Activated naive CD4-positive, alpha-beta T cell treated with anti-CD3 and anti-CD28 coated beads for 36 hours (primary cell): ENCODE data around the gene CYP2W1. TPM values are rescaled to one million over a fixed set of nuclear protein-coding genes. Genes with fewer than 3 reads are reported as not detected.
A peak's percentile ranks its signal among the peaks of the same experiment; 100 is the strongest.

Experiments used
- CTCF ChIA-PET: fragments of 350-600 bp; sonication (Branson Sonifier 250); formaldehyde crosslinking; loops from one replicate; lab custom pipeline; 2021; ENCODE audit warnings: antibody characterized with exemption; lab: Charles Lee
- DNase-seq: peaks from one replicate; pipeline ENCODE4 v3.0.0-alpha.2; 2020
- H3K27ac Mint-ChIP-seq: one replicate; pipeline ENCODE4 v1.8.0; 2021; ENCODE audit warnings: mild to moderate bottlenecking, mixed read lengths
- H3K27me3 Mint-ChIP-seq: one replicate; pipeline ENCODE4 v1.8.0; 2021; ENCODE audit warnings: low read depth, mixed read lengths
- H3K36me3 Mint-ChIP-seq: one replicate; pipeline ENCODE4 v1.8.0; 2021; ENCODE audit warnings: low read depth, mixed read lengths
- H3K4me1 Mint-ChIP-seq: one replicate; pipeline ENCODE4 v1.8.0; 2021; ENCODE audit warnings: low read depth, mixed read lengths
- H3K4me3 Mint-ChIP-seq: one replicate; pipeline ENCODE4 v1.8.0; 2021; ENCODE audit warnings: mild to moderate bottlenecking, moderate library complexity, mixed read lengths
- H3K9me3 Mint-ChIP-seq: one replicate; pipeline ENCODE4 v1.8.0; 2021; ENCODE audit warnings: mixed read lengths
- intact Hi-C: fragments of 100-400 bp; cut with micrococcal nuclease; formaldehyde crosslinking; loops from one replicate; pipeline ENCODE4 v1.15.1; 2023
- total RNA-seq, 2 experiments: library from RNA; stranded (reverse); gene quantifications; one replicate each; pipeline ENCODE4 v1.2.3, GENCODE V29; 2021

Gene CYP2W1
- total RNA-seq, 2 experiments from 2014 or later = not detected

- peak; percentile 25 for DNase-seq
- CTCF ChIA-PET = no interaction called here
- intact Hi-C loops = no loop called here
- Mint-ChIP-seq H3K4me1 (peaks cover 22% of the 10 kb centered on the region), H3K27me3 (peaks cover 2% of the 10 kb centered on the region), H3K27ac (no peak overlapping the region), H3K9me3 (peaks cover 1% of the 10 kb centered on the region), H3K36me3 (peaks cover 3% of the 10 kb centered on the region), H3K4me3 (no peak overlapping the region)
Observed at GRCh38 chr7:963236-964078, 19.5 kb upstream of the CYP2W1 start.

GRCh38 chr7:964401-965231, 18.4 kb upstream of the CYP2W1 start:
- H3K4me3 Mint-ChIP-seq = no peak overlapping the region
- CTCF ChIA-PET = interaction anchor here (0.7 kb wide), 1 partner anchor 52 kb away, joined by 3 read pairs; no protein-coding TSS in a partner anchor

GRCh38 chr7:966291-967069, 16.5 kb upstream of the CYP2W1 start:
- intact Hi-C loops = no loop called here
- peaks cover 2% of the 10 kb centered on the region for H3K27me3 Mint-ChIP-seq
- CTCF ChIA-PET = interaction anchor here (1.7 kb wide), 1 partner anchor 58 kb away, joined by 4 read pairs; no protein-coding TSS in a partner anchor
- no peak overlapping the region for H3K4me3 Mint-ChIP-seq
- peaks cover 11% of the 10 kb centered on the region for H3K36me3 Mint-ChIP-seq
- peaks cover 28% of the 10 kb centered on the region for H3K4me1 Mint-ChIP-seq
- H3K27ac Mint-ChIP-seq = no peak overlapping the region
- H3K9me3 Mint-ChIP-seq = peaks cover 1% of the 10 kb centered on the region
- DNase-seq = no peak

More at GRCh38 chr7:964401-965231, 18.4 kb upstream of the CYP2W1 start:
- H3K36me3 Mint-ChIP-seq = peaks cover 4% of the 10 kb centered on the region
- H3K27ac Mint-ChIP-seq = no peak overlapping the region
- peaks cover 22% of the 10 kb centered on the region for H3K4me1 Mint-ChIP-seq
- peaks cover 1% of the 10 kb centered on the region for H3K9me3 Mint-ChIP-seq
- DNase-seq = no peak
- intact Hi-C loops = no loop called here
- H3K27me3 Mint-ChIP-seq = peaks cover 2% of the 10 kb centered on the region

GRCh38 chr7:967361-968082, 15.5 kb upstream of the CYP2W1 start:
- intact Hi-C loops = no loop called here
- H3K27ac Mint-ChIP-seq = no peak overlapping the region
- CTCF ChIA-PET = interaction anchor here (1.7 kb wide), 1 partner anchor 59 kb away, joined by 4 read pairs; no protein-coding TSS in a partner anchor
- peaks cover 2% of the 10 kb centered on the region for H3K27me3 Mint-ChIP-seq
- peaks cover 16% of the 10 kb centered on the region for H3K36me3 Mint-ChIP-seq
- no peak overlapping the region for H3K4me3 Mint-ChIP-seq
- no peaks in the 10 kb centered on the region for H3K9me3 Mint-ChIP-seq
- H3K4me1 Mint-ChIP-seq = peaks cover 36% of the 10 kb centered on the region
- DNase-seq = no peak

DNA sequence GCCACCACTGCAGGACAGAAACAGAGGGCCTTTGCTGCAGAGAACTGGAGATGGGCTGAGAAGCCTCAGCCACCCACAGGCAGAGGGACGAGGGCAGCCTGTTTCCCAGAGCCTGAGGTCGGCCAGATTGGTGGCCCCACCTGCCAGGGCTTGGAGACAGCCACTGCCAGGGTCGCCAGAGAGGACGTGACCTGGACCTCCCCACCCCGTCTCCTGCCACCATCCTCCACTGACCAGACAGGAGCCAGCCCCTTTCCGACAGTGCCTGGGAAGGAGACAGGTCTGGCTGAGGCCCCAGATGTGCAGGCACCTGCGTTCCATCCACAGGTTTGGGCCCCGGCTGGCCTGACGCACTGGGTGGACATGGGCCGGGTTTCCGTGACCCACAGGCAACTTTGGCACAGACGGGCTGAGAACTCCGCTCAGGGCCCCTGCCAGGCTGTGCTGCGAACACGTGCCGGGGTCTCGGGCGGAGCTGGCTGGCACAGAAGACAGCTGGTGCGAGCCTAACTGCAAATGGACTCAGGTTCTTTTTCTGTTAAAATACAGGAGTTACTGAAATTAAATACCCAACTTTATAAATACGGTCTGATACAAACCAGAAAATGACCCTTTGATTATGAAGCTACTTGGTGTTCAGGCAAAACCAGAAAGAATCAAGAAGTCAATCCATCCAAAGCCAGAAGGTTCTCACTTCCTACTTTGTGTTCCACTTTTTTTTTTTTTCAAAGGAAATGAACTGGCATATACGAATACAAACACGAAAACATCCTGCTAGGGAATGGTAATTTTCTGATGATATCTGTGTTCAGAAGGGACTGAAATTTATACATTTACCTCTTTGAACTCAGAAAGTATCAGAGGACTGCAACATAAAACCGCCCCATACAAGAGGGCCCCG, 14.5 kb upstream of the CYP2W1 start:
- peaks cover 23% of the 10 kb centered on the region for H3K36me3 Mint-ChIP-seq
- H3K27me3 Mint-ChIP-seq = peaks cover 2% of the 10 kb centered on the region

DNA sequence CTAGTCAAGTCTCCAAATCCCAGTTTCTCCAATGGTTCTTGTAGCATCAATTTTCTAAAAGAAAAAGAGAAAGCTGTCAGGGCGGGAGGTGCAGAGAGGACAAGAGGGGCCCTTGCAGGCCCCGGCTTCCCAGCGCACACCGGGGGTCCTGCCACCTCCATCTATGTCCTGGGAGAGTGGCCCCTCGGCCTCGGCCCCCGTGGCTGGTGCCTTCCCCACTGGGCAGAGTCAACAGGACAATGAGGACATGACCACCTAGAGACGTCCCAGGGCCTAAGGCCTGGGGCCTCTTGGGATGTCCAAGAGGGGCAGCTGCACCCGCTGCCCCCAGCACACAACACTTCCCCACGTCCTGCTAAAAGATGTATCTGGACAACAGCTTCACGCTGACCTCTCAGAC, 13.6 kb upstream of the CYP2W1 start:
- CTCF ChIA-PET = no interaction called here
- H3K4me1 Mint-ChIP-seq = peaks cover 43% of the 10 kb centered on the region
- peaks cover 23% of the 10 kb centered on the region for H3K36me3 Mint-ChIP-seq
- no peak overlapping the region for H3K4me3 Mint-ChIP-seq
- H3K27me3 Mint-ChIP-seq = no peaks in the 10 kb centered on the region
- DNase-seq = no peak
- intact Hi-C loops = no loop called here
- no peaks in the 10 kb centered on the region for H3K9me3 Mint-ChIP-seq
- no peak overlapping the region for H3K27ac Mint-ChIP-seq

More for the DNA sequence above, 14.5 kb upstream of the CYP2W1 start:
- H3K4me3 Mint-ChIP-seq = no peak overlapping the region
- CTCF ChIA-PET = no interaction called here
- DNase-seq = no peak
- intact Hi-C loops = no loop called here
- H3K9me3 Mint-ChIP-seq = no peaks in the 10 kb centered on the region
- H3K27ac Mint-ChIP-seq = no peak overlapping the region
- H3K4me1 Mint-ChIP-seq = peaks cover 42% of the 10 kb centered on the region

DNA sequence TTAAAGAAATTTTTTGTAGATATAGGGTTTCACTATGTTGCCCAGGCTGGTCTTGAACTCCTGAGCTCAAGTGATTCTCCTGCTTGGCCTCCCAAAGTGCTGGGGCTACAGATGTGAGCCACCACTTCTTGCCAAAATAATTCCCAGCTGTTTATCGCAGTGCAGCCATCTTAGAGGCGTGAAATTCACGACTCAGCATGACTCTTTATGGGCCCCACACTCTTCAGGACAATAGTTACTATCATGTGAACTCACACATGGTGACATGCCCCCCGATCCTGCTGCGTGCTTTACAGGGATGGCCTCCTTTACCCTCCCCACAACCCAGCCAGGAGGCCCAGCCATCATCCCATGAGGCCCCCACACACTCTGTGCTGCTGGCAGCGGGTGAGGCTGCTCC, 12.2 kb upstream of the CYP2W1 start:
- peaks cover 36% of the 10 kb centered on the region for H3K4me1 Mint-ChIP-seq
- H3K4me3 Mint-ChIP-seq = no peak overlapping the region
- H3K36me3 Mint-ChIP-seq = peaks cover 23% of the 10 kb centered on the region

DNA sequence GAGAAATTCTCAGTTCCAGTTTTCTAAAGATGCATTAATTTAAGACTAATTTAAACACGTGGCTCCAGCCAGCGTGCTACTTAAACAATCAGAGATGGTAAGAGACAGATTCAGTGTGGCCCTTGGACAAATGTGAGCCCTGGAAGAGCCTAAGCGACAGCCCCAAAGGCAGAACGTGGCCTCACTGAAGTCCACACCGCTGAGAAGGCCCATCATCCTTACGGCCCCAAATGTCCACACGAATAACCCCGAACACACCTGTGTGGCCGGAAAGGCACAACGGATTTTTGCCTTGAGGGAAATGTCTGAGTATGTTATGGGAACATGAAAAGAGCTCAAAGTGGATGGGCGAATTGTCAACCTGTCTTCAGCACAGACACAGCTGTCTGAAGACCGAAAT, 10.9 kb upstream of the CYP2W1 start:
- intact Hi-C loops = no loop called here
- H3K27ac Mint-ChIP-seq = no peak overlapping the region
- H3K9me3 Mint-ChIP-seq = no peaks in the 10 kb centered on the region
- CTCF ChIA-PET = interaction anchor here (0.6 to 4.6 kb wide), 4 partner anchors 19 to 550 kb away, joined by 3 to 31 read pairs (median 4); no protein-coding TSS in a partner anchor
- no peak for DNase-seq
- H3K4me3 Mint-ChIP-seq = no peak overlapping the region
- H3K27me3 Mint-ChIP-seq = no peaks in the 10 kb centered on the region
- H3K4me1 Mint-ChIP-seq = peaks cover 33% of the 10 kb centered on the region
- H3K36me3 Mint-ChIP-seq = peaks cover 23% of the 10 kb centered on the region

More for the DNA sequence above, 12.2 kb upstream of the CYP2W1 start:
- Mint-ChIP-seq H3K27ac (peak overlapping the region; percentile 61), H3K9me3 (no peaks in the 10 kb centered on the region), H3K27me3 (no peaks in the 10 kb centered on the region)
- DNase-seq = no peak
- CTCF ChIA-PET = no interaction called here
- intact Hi-C loops = no loop called here

DNA sequence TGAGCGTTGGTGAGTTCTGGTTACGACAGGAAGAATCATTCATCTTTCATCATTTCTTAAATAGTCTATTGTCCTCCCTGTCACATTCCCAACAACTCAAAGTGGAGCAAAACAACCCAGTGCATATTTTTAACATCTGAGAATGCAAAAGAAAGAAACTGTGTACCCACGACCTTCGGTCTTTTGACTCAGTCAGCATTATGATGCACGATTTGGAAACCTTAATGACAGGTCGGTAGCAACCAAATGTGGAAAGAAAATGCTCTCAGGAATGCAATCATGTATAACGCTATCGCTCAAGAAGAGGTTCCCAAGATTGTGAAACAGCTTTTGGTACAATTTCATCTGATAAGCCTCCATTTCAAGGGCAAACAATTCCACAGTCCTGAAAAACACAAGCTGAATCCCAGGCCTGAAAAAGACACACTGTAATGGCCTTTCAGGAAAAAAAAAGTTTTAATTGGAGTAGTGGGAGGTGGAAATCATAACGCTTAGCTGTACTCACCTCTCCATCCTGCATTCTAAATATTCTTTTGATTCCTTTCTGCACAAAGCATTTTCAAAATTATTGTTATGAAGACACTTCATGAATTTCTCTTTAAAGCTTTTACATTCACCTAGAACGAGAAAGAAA, 10.2 kb upstream of the CYP2W1 start:
- Mint-ChIP-seq H3K27me3 (no peaks in the 10 kb centered on the region), H3K27ac (no peak overlapping the region), H3K4me1 (peaks cover 33% of the 10 kb centered on the region), H3K9me3 (no peaks in the 10 kb centered on the region), H3K36me3 (peaks cover 21% of the 10 kb centered on the region), H3K4me3 (peak overlapping the region; percentile 45)
- intact Hi-C loops = no loop called here
- CTCF ChIA-PET = interaction anchor here (0.6 to 6.2 kb wide), 5 partner anchors 20 to 550 kb away, joined by 3 to 38 read pairs (median 6); no protein-coding TSS in a partner anchor
- DNase-seq = no peak

DNA sequence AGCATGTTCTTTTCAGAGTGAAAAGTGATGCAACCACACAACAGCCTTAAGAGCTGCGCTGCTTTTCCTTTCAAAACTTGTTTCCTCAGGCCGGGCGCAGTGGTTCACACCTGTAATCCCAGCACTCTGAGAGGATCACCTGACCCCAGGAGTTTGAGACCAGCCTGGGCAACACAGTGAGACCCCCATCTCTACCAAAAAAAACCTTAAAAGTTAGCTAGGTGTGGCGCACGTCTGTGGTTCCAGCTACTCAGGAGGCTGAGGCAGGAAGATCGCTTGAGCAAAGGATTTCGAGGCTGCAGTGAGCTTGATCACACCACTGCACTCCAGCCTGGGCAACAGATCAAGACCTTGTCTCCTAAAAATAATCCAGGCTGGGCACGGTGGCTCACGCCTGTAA, 9.7 kb upstream of the CYP2W1 start:
- Mint-ChIP-seq H3K9me3 (no peaks in the 10 kb centered on the region), H3K4me1 (peaks cover 33% of the 10 kb centered on the region), H3K27me3 (no peaks in the 10 kb centered on the region), H3K4me3 (peak overlapping the region; percentile 45), H3K27ac (no peak overlapping the region), H3K36me3 (peaks cover 20% of the 10 kb centered on the region)
- no peak for DNase-seq
- CTCF ChIA-PET = interaction anchor here (2.2 to 6.2 kb wide), 3 partner anchors 20 to 92 kb away, joined by 6 to 38 read pairs (median 31); no protein-coding TSS in a partner anchor
- intact Hi-C loops = no loop called here
